ENCODE measurements around the gene GPR108.

DNA sequence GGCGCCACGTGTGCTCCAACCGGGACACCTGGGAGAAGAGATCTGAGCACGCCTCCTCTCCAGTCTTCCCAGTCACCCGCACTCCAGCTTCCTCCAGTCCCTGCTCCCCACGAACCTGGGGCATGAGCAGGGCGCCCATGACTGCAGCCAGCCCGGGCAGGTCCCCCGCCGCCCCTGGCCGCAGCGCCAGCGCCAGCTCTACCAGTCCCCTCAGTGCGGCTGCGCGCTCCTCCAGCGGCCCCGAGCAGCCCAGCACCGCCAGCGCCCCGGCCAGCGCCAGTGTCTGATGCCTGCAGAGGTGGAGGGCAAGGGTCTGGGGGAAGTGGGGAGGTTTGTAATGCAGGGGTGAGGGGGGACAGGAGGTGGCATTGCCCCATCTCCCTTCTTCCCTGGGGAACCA is 16.8 kb upstream of the GPR108 start:
- TF ChIP-seq, protein P1, sequence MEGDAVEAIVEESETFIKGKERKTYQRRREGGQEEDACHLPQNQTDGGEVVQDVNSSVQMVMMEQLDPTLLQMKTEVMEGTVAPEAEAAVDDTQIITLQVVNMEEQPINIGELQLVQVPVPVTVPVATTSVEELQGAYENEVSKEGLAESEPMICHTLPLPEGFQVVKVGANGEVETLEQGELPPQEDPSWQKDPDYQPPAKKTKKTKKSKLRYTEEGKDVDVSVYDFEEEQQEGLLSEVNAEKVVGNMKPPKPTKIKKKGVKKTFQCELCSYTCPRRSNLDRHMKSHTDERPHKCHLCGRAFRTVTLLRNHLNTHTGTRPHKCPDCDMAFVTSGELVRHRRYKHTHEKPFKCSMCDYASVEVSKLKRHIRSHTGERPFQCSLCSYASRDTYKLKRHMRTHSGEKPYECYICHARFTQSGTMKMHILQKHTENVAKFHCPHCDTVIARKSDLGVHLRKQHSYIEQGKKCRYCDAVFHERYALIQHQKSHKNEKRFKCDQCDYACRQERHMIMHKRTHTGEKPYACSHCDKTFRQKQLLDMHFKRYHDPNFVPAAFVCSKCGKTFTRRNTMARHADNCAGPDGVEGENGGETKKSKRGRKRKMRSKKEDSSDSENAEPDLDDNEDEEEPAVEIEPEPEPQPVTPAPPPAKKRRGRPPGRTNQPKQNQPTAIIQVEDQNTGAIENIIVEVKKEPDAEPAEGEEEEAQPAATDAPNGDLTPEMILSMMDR (IDR thresholded peaks at IDR 0.05 in 8 of 11, conservative IDR thresholded peaks at IDR 0.05 in 3 of 11): no peak
- no peak for TF ChIP-seq POLR2A (IDR thresholded peaks at IDR 0.05)

All from spleen (tissue), 7 donors.